Left lung (tissue), 10 donors: ENCODE measurements around the gene PLK4. TPM values are rescaled to one million over a fixed set of nuclear protein-coding genes. Genes with fewer than 3 reads are reported as not detected.
"Not testable (repeated sequence)": the region's sequence is repeated elsewhere in the genome, so short reads cannot be mapped to it uniquely, and the experiment has no call there.

Experiments used
- ATAC-seq: fragments of 200-7000 bp; cut with Tn5 transposase; one replicate; pipeline ENCODE4 v1.9.1; 2020; ENCODE audit warnings: moderate library complexity
- DNase-seq, 4 donors: peaks; one replicate each; pipeline ENCODE4 v3.0.0-alpha.2; 2013 to 2020
- H3K27ac ChIP-seq, 2 donors: fragments of 200-600 bp; sonication (generic) in 1 of 2; one replicate each; pipeline versions ENCODE4 v1.5.0 to v1.8.0; 2020 to 2021
- H3K27me3 ChIP-seq, 2 donors: fragments of 200-600 bp; sonication (generic) in 1 of 2; one replicate each; pipeline versions ENCODE4 v1.5.0 to v1.8.0; 2020 to 2021
- H3K36me3 ChIP-seq, 2 donors: fragments of 200-600 bp; sonication (generic) in 1 of 2; one replicate each; pipeline versions ENCODE4 v1.5.0 to v1.8.0; 2020 to 2021
- H3K4me1 ChIP-seq, 2 donors: fragments of 200-600 bp; one replicate each; pipeline ENCODE4 v1.8.0; 2021
- H3K4me3 ChIP-seq, 2 donors: fragments of 200-600 bp; sonication (generic) in 1 of 2; one replicate each; pipeline versions ENCODE4 v1.5.0 to v1.8.0; 2020 to 2021; ENCODE audit warnings: mild to moderate bottlenecking in 1 of 2
- H3K9me3 ChIP-seq, 2 donors: fragments of 200-600 bp; sonication (generic) in 1 of 2; one replicate each; pipeline versions ENCODE4 v1.5.0 to v1.8.0; 2020 to 2021
- CTCF ChIP-seq, 2 donors: fragments of 200-600 bp; sonication (generic) in 1 of 2; IDR thresholded peaks; one replicate each; pipeline versions ENCODE4 v1.5.0 to v1.8.0; 2021; ENCODE audit warnings: antibody characterized with exemption in 2 of 2
- intact Hi-C, 2 donors: fragments of 100-400 bp; cut with DNase I; formaldehyde crosslinking; loops; one replicate each; pipeline versions ENCODE4 v1.11.2 to v1.14.2; 2022
- polyA plus RNA-seq, 6 donors: library from polyadenylated mRNA; unstranded; fragments of 120-200 nt; gene quantifications; one replicate each; pipeline ENCODE4 v1.2.1, GENCODE V29; 2013; ENCODE audit not compliant: insufficient read length in 6 of 6
- total RNA-seq, 2 donors: library from RNA; stranded (reverse); fragmentation: NEBNext Ultra II Directional; extraction: Animal tissue kit (Norgen Biotek cat#: 25700); gene quantifications; one replicate each; pipeline ENCODE4 v1.2.1, GENCODE V29; 2021
- donor health status: DM: no; HTN: yes; CAD: no.
- donor health status: DM: no; HTN: no; CAD: no.

The PLK4 gene
- total and polyA plus RNA-seq, 8 donors, result 4.7 to 35.3 (median 22.9) TPM

- Histone ChIP-seq H3K27me3 (no peaks in the 10 kb centered on the region), H3K9me3 (peaks cover 0 to 4% of the 10 kb centered on the region in 2 donors), H3K4me3 (no peak overlapping the region), H3K4me1 (no peaks in the 10 kb centered on the region), H3K36me3 (peaks cover 0 to 12% of the 10 kb centered on the region in 2 donors), H3K27ac (no peak overlapping the region)
- no peak for TF ChIP-seq CTCF (IDR thresholded peaks at IDR 0.05)
- no peak for ATAC-seq
- DNase-seq, result no peak
- intact Hi-C loops, result no loop called here
These were observed 15.8 kb downstream of the PLK4 start for GRCh38 chr4:127896528-127896927.

GRCh38 chr4:127899682-127900081 is 19.0 kb downstream of the PLK4 start:
- intact Hi-C loops, H3K36me3 ChIP-seq, H3K9me3 ChIP-seq, H3K27ac ChIP-seq, H3K27me3 ChIP-seq, ATAC-seq, DNase-seq, H3K4me1 ChIP-seq, H3K4me3 ChIP-seq: not testable (repeated sequence)

- H3K36me3 ChIP-seq, result no peaks in the 10 kb centered on the region
- DNase-seq, result no peak
- H3K27me3 ChIP-seq, result no peaks in the 10 kb centered on the region
- H3K27ac ChIP-seq, result no peak overlapping the region
- no peak overlapping the region for H3K4me3 ChIP-seq
- H3K9me3 ChIP-seq, result no peaks in the 10 kb centered on the region
- no peak for TF ChIP-seq CTCF (IDR thresholded peaks at IDR 0.05)
- no peak for ATAC-seq
- intact Hi-C loops, result no loop called here
- no peaks in the 10 kb centered on the region for H3K4me1 ChIP-seq
These were observed 24.3 kb downstream of the PLK4 start for GRCh38 chr4:127905029-127905428.

GRCh38 chr4:127916512-127916911 is 35.8 kb downstream of the PLK4 start:
- DNase-seq, result no peak
- no peaks in the 10 kb centered on the region for H3K9me3 ChIP-seq
- TF ChIP-seq CTCF (IDR thresholded peaks at IDR 0.05), result no peak
- H3K4me3 ChIP-seq, result no peak overlapping the region
- H3K27me3 ChIP-seq, result no peaks in the 10 kb centered on the region
- H3K27ac ChIP-seq, result no peak overlapping the region
- ATAC-seq, result no peak
- no peaks in the 10 kb centered on the region for H3K4me1 ChIP-seq
- intact Hi-C loops, result no loop called here
- peaks cover 0 to 35% of the 10 kb centered on the region in 2 donors for H3K36me3 ChIP-seq

GRCh38 chr4:127917151-127917550 is 36.5 kb downstream of the PLK4 start:
- peak; percentile 78 for ATAC-seq

More at GRCh38 chr4:127917151-127917550, 36.5 kb downstream of the PLK4 start:
- Histone ChIP-seq H3K36me3 (peaks cover 0 to 38% of the 10 kb centered on the region in 2 donors), H3K9me3 (no peaks in the 10 kb centered on the region), H3K27me3 (no peaks in the 10 kb centered on the region), H3K4me1 (no peaks in the 10 kb centered on the region), H3K27ac (no peak overlapping the region), H3K4me3 (no peak overlapping the region)
- TF ChIP-seq CTCF (IDR thresholded peaks at IDR 0.05), result no peak
- intact Hi-C loops, result no loop called here
- no peak for DNase-seq
